OCI-LY7 (cell line): ENCODE results near the gene NEDD8. TPM values are rescaled to one million over a fixed set of nuclear protein-coding genes. Genes with fewer than 3 reads are reported as not detected.
A peak's percentile ranks its signal among the peaks of the same experiment; 100 is the strongest.

Experiments used
- BruUV-seq: library from RNA; stranded (reverse); fragments of 400-500 nt; replicated peaks from 2 replicates; lab custom pipeline; 2021; lab: Mats Ljungman, UMichigan
- CTCF ChIA-PET: fragments of 300-600 bp; sonication (Branson Sonifier 250); formaldehyde crosslinking; loops from one replicate; lab custom pipeline; 2022; ENCODE audit warnings: antibody characterized with exemption; ENCODE audit not compliant: unreplicated experiment; lab: Charles Lee
- POLR2A ChIA-PET: fragments of 300-600 bp; sonication (Branson Sonifier 250); formaldehyde crosslinking; loops from one replicate; lab custom pipeline; 2022; ENCODE audit warnings: antibody characterized with exemption; lab: Charles Lee
- DNase-seq: peaks from one replicate; pipeline ENCODE4 v3.0.0-alpha.2; 2015; ENCODE audit warnings: low spot score
- H2AFZ ChIP-seq: fragments of 200-600 bp; sonication (generic), shearing (Covaris generic); 2 replicates; pipeline ENCODE4 v1.6.1; 2014; ENCODE audit warnings: mild to moderate bottlenecking, antibody characterized with exemption, low read length, moderate library complexity
- H3K27ac ChIP-seq: fragments of 200-600 bp; sonication (generic); 2 replicates; pipeline ENCODE4 v1.5.1; 2014; ENCODE audit warnings: mixed run types, low read depth, mild to moderate bottlenecking, moderate library complexity, low read length, inconsistent platforms; ENCODE audit not compliant: poor library complexity, severe bottlenecking
- H3K36me3 ChIP-seq: fragments of 200-600 bp; sonication (generic); 2 replicates; pipeline ENCODE4 v1.6.1; 2014; ENCODE audit warnings: mild to moderate bottlenecking, antibody characterized with exemption, low read length, moderate library complexity, mixed read lengths; ENCODE audit not compliant: insufficient read depth
- H3K4me1 ChIP-seq: fragments of 200-600 bp; sonication (generic); 2 replicates; pipeline ENCODE4 v1.5.1; 2014; ENCODE audit warnings: mild to moderate bottlenecking, low read length; ENCODE audit not compliant: insufficient read depth, poor library complexity, severe bottlenecking
- H3K4me2 ChIP-seq: fragments of 200-600 bp; sonication (generic); 2 replicates; pipeline ENCODE4 v1.6.1; 2014; ENCODE audit warnings: mild to moderate bottlenecking, low read length
- H3K4me3 ChIP-seq: fragments of 200-600 bp; sonication (generic); 2 replicates; pipeline ENCODE4 v1.5.1; 2014; ENCODE audit warnings: mild to moderate bottlenecking, low read depth, low read length; ENCODE audit not compliant: poor library complexity, severe bottlenecking
- H3K79me2 ChIP-seq: fragments of 200-600 bp; sonication (generic); 2 replicates; pipeline ENCODE4 v1.6.1; 2016; ENCODE audit warnings: low read depth, mild to moderate bottlenecking, low read length, moderate library complexity, mixed read lengths; ENCODE audit not compliant: insufficient read depth
- H3K9me2 ChIP-seq: fragments of 200-600 bp; sonication (generic); 2 replicates; pipeline ENCODE4 v1.6.1; 2016; ENCODE audit warnings: mild to moderate bottlenecking, low read length, mixed read lengths; ENCODE audit not compliant: insufficient read depth
- H3K9me3 ChIP-seq: fragments of 200-600 bp; sonication (generic); 2 replicates; pipeline ENCODE4 v1.6.1; 2014; ENCODE audit warnings: mild to moderate bottlenecking, mixed run types, low read length, mixed read lengths
- H4K20me1 ChIP-seq: fragments of 200-600 bp; sonication (generic); 2 replicates; pipeline ENCODE4 v1.6.1; 2014; ENCODE audit warnings: mild to moderate bottlenecking, antibody characterized with exemption, low read length, moderate library complexity, mixed read lengths; ENCODE audit not compliant: insufficient read depth
- EZH2phosphoT487 ChIP-seq: fragments of 200-600 bp; sonication (generic); IDR thresholded peaks from 2 replicates; pipeline ENCODE4 v1.6.1; 2018; ENCODE audit warnings: low read depth, borderline replicate concordance, mild to moderate bottlenecking, mixed run types, antibody characterized with exemption, low read length, moderate library complexity, mixed read lengths
- intact Hi-C: fragments of 100-400 bp; cut with micrococcal nuclease; formaldehyde crosslinking; loops from one replicate; pipeline ENCODE4 v1.10.0; 2022; ENCODE audit not compliant: unreplicated experiment
- total RNA-seq, 2 experiments: library from RNA; depleted of rRNA in 1 of 2; stranded (reverse); fragments of >200 nt in 1 of 2; shearing (Covaris generic) in 1 of 2; gene quantifications; 2 replicates each; pipeline ENCODE4 v1.2.3, GENCODE V29; 2014 to 2022
- TF ChIP-seq, protein P1 (sequence below): fragments of 200-600 bp; sonication (generic); conservative IDR thresholded peaks from 2 replicates; pipeline ENCODE4 v1.5.1; 2014; ENCODE audit warnings: mild to moderate bottlenecking, antibody characterized with exemption, low read length, moderate library complexity, mixed read lengths

Gene NEDD8
- total RNA-seq, 2 experiments from 2014 or later = 167 to 174 TPM

DNA sequence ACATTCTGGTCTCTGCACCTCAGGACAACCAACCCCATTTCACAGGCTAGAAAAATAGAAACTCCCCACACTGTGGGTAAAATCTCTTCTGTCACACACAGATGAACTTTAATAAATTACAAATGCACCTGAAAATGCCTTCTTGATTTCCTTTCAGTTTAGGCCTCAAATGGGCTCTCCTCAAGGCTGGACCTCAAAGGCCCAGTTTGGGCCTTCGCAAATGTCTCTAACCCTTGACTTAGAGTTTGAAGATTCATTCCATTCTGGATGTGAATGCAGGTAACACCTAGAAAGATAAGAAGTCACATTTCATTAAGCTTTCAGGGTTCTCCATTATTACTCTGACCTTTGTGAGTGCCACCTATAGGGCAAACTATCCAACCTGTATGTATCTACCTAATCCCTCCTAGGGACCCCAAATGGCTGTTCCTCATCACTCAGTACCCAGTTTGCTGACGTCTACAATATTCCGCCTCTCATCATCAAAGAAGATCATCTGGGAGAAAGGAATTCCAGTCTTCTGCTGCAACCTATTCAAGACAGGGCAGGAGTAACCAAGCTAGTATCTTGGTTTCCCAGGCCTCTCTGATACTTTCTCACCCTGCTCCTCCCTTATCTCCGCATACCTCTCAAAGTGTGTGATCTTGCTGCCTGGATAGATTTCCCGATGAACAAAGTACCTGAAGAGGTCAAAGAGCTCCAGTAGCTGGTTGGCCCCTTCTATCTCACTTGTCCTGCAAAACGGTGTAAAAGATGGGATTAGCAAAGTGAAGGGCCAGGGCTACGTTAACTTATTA is 18.1 kb downstream of the NEDD8 start:
- Histone ChIP-seq H3K4me3 (peak overlapping the region; percentile 76), H3K9me2 (no peaks in the 10 kb centered on the region), H3K9me3 (no peaks in the 10 kb centered on the region), H3K36me3 (peaks cover 34% of the 10 kb centered on the region), H2AFZ (peak overlapping the region; percentile 22; the same call in 1 of the 2 replicates), H3K4me1 (peaks cover 28% of the 10 kb centered on the region), H3K4me2 (peak overlapping the region; percentile 82), H4K20me1 (no peaks in the 10 kb centered on the region), H3K79me2 (peaks cover 27% of the 10 kb centered on the region), H3K27ac (peak overlapping the region; percentile 82)
- TSS peak; percentile 93 for BruUV-seq
- ChIA-PET POLR2A (interaction anchor here (0.7 to 3.0 kb wide), 16 partner anchors 8 to 228 kb away, joined by 3 to 18 read pairs (median 4); partner anchors contain the start of genes GMPR2, PCK2, PSME1 and RABGGTA), CTCF (interaction anchor here (1.0 kb wide), 1 partner anchor 53 kb away, joined by 3 read pairs; the partner anchor contains the start of gene IRF9)
- TF ChIP-seq EZH2phosphoT487 = no peak
- TF ChIP-seq, protein P1, sequence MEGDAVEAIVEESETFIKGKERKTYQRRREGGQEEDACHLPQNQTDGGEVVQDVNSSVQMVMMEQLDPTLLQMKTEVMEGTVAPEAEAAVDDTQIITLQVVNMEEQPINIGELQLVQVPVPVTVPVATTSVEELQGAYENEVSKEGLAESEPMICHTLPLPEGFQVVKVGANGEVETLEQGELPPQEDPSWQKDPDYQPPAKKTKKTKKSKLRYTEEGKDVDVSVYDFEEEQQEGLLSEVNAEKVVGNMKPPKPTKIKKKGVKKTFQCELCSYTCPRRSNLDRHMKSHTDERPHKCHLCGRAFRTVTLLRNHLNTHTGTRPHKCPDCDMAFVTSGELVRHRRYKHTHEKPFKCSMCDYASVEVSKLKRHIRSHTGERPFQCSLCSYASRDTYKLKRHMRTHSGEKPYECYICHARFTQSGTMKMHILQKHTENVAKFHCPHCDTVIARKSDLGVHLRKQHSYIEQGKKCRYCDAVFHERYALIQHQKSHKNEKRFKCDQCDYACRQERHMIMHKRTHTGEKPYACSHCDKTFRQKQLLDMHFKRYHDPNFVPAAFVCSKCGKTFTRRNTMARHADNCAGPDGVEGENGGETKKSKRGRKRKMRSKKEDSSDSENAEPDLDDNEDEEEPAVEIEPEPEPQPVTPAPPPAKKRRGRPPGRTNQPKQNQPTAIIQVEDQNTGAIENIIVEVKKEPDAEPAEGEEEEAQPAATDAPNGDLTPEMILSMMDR = peak; percentile 65
- intact Hi-C loops = loop anchor here (1.0 to 2.0 kb wide), 3 partner anchors 18 to 67 kb away; partner anchors contain the start of genes GMPR2, NEDD8, PSME2 and RNF31
- DNase-seq = no peak

DNA sequence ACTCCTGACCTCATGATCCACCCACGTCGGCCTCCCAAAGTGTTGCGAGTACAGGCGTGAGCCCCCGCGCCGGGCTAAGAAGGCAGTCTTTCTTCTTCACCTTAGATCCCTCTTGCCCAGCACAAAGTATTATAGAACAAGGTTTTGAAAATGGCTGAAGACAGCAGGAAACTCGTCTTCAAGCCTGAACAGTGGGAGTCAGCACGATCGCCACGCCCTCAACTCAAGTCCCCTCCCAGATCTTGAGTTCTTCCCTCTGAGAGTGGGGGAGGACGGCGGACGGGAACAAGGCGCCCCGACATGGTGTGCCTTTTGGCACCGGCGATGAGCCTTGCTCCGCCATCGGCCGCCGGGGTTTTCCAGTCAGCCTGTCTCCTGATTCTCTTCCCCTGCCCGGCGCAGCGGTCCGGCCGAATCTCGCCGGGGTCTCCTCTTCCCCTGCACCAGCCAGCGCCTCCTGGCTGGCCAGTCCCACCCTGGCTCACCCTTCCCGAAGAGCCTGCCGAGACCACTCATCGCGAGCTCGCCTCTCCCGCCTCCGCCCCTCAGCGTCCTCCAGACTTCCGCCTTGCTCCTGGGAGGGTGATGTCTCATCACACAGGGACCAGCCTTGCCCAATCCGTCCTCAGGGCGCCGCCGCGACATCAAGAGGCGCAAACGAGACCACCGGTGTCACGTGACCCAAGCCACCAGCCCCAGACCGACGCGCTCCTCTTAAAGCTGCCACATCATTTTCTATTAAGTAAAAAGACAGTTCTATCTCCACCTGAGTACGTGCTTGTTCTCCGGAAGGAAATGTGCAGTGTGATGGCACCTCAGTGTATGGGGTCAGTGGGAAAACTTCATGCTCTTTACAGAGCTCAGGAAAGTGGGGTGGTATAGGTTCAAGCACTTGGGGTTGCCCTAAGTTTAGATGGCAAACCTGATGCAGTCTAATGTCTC is 19.0 kb downstream of the NEDD8 start, which contains the start of gene CHMP4A:
TSS of gene CHMP4A (minus strand) at position 565 of the 942 bp plus-strand sequence. CDS start at position 516, 49 bp downstream.
- BruUV-seq = no TSS peak
- TF ChIP-seq EZH2phosphoT487 = no peak
- TF ChIP-seq, protein P1 = no peak
- H3K4me2 ChIP-seq = peak within 1 kb of the TSS; percentile 82
- peak within 1 kb of the TSS; percentile 40 for H2AFZ ChIP-seq
- H3K27ac ChIP-seq = peak within 1 kb of the TSS; percentile 82
- POLR2A ChIA-PET = interaction anchor here (0.7 to 3.0 kb wide), 12 partner anchors 17 to 229 kb away, joined by 3 to 18 read pairs (median 4); partner anchors contain the start of genes GMPR2, PCK2, PSME1 and RABGGTA
- H3K9me2 ChIP-seq = no peaks in the 10 kb centered on the region
- intact Hi-C loops = loop anchor here (1.0 to 2.0 kb wide), 3 partner anchors 17 to 66 kb away; partner anchors contain the start of genes GMPR2, NEDD8, PSME2 and RNF31
- H3K4me1 ChIP-seq = peaks cover 28% of the 10 kb centered on the region
- H3K4me3 ChIP-seq = peak within 1 kb of the TSS; percentile 76
- no peaks in the 10 kb centered on the region for H3K9me3 ChIP-seq
- peak; percentile 98 for DNase-seq
- H3K79me2 ChIP-seq = peaks cover 27% of the 10 kb centered on the region
- peaks cover 43% of the 10 kb centered on the region for H3K36me3 ChIP-seq
- H4K20me1 ChIP-seq = no peaks in the 10 kb centered on the region
- CTCF ChIA-PET = interaction anchor here (1.0 kb wide), 1 partner anchor 52 kb away, joined by 3 read pairs; the partner anchor contains the start of gene IRF9
